NT2/D1 (cell line): Measurements from ENCODE around the gene TUT1.
"Not testable (repeated sequence)": the region's sequence is repeated elsewhere in the genome, so short reads cannot be mapped to it uniquely, and the experiment has no call there.

ENCODE experiments used
- DNase-seq: peaks from one replicate; pipeline ENCODE4 v3.0.0-alpha.2; 2011; ENCODE audit warnings: low read depth, low spot score
- H3K27me3 ChIP-seq: 2 replicates; pipeline ENCODE4 v1.6.0; 2011; ENCODE audit warnings: mild to moderate bottlenecking; ENCODE audit not compliant: insufficient read length, insufficient read depth
- H3K36me3 ChIP-seq: 2 replicates; pipeline ENCODE4 v1.6.1; 2011; ENCODE audit warnings: mild to moderate bottlenecking, low read length, mixed read lengths; ENCODE audit not compliant: insufficient read depth, insufficient read length
- H3K4me1 ChIP-seq: 2 replicates; pipeline ENCODE4 v1.5.1; 2011; ENCODE audit not compliant: insufficient read depth, insufficient read length
- H3K4me3 ChIP-seq: 2 replicates; pipeline ENCODE4 v1.5.1; 2011; ENCODE audit warnings: low read depth; ENCODE audit not compliant: insufficient read length
- H3K9ac ChIP-seq: 2 replicates; pipeline ENCODE4 v1.6.0; 2011; ENCODE audit warnings: low read depth; ENCODE audit not compliant: insufficient read length
- H3K9me3 ChIP-seq: 2 replicates; pipeline ENCODE4 v1.5.1; 2011; ENCODE audit warnings: mild to moderate bottlenecking, low read length; ENCODE audit not compliant: insufficient read depth
- SUZ12 ChIP-seq: IDR thresholded peaks from 2 replicates; pipeline ENCODE4 v1.6.1; 2011; ENCODE audit not compliant: insufficient read length, insufficient read depth; ENCODE audit errors: extremely low read depth
- YY1 ChIP-seq: IDR thresholded peaks from 2 replicates; pipeline ENCODE4 v1.6.1; 2011; ENCODE audit not compliant: insufficient read length, insufficient read depth
- ZNF274 ChIP-seq: IDR thresholded peaks from 2 replicates; pipeline ENCODE4 v1.6.1; 2011; ENCODE audit warnings: mild to moderate bottlenecking, low read depth, low read length

Gene TUT1

GRCh38 chr11:62591448-62592145 lies at the start of gene TUT1:
Gene TUT1 (minus strand): TSS chr11:62591523. CDS start chr11:62591485, 38 bp downstream.
- H3K36me3 ChIP-seq, result peaks cover 61% of the 10 kb centered on the region
- H3K27me3 ChIP-seq, result no peaks in the 10 kb centered on the region
- peak; percentile 99 for DNase-seq
- no peaks in the 10 kb centered on the region for H3K9me3 ChIP-seq
- TF ChIP-seq YY1 (peak; percentile 45), SUZ12 (no peak)
- peaks cover 14% of the 10 kb centered on the region for H3K4me1 ChIP-seq
- H3K9ac ChIP-seq, result peak within 1 kb of the TSS; percentile 89
- peak within 1 kb of the TSS; percentile 77 for H3K4me3 ChIP-seq

GRCh38 chr11:62632492-62632891 lies 41.2 kb upstream of the TUT1 start:
- Histone ChIP-seq H3K4me3 (no peak overlapping the region), H3K9ac (no peak overlapping the region), H3K9me3 (no peaks in the 10 kb centered on the region), H3K36me3 (peaks cover 94% of the 10 kb centered on the region), H3K27me3 (no peaks in the 10 kb centered on the region), H3K4me1 (peaks cover 3% of the 10 kb centered on the region)
- TF ChIP-seq ZNF274, result no peak
- no peak for TF ChIP-seq YY1
- TF ChIP-seq SUZ12, result no peak
- no peak for DNase-seq

GRCh38 chr11:62627713-62628112 lies 36.4 kb upstream of the TUT1 start:
- Histone ChIP-seq H3K4me1 (no peaks in the 10 kb centered on the region), H3K36me3 (peaks cover 87% of the 10 kb centered on the region), H3K27me3 (no peaks in the 10 kb centered on the region), H3K9me3 (no peaks in the 10 kb centered on the region), H3K4me3 (no peak overlapping the region), H3K9ac (no peak overlapping the region)
- DNase-seq, result no peak
- TF ChIP-seq ZNF274, result no peak
- TF ChIP-seq YY1, result no peak
- TF ChIP-seq SUZ12, result no peak

- Histone ChIP-seq H3K4me1 (no peaks in the 10 kb centered on the region), H3K36me3 (peaks cover 46% of the 10 kb centered on the region), H3K4me3 (no peak overlapping the region), H3K9me3 (no peaks in the 10 kb centered on the region), H3K27me3 (no peaks in the 10 kb centered on the region), H3K9ac (no peak overlapping the region)
- no peak for DNase-seq
- TF ChIP-seq SUZ12 (no peak), YY1 (no peak), ZNF274 (no peak)
Observed at GRCh38 chr11:62622476-62623089, 31.3 kb upstream of the TUT1 start.

- Histone ChIP-seq H3K27me3 (no peaks in the 10 kb centered on the region), H3K36me3 (peaks cover 45% of the 10 kb centered on the region), H3K4me1 (no peaks in the 10 kb centered on the region), H3K4me3 (peak within 1 kb of the TSS; percentile 81), H3K9me3 (no peaks in the 10 kb centered on the region), H3K9ac (peak within 1 kb of the TSS; percentile 94)
- TF ChIP-seq YY1 (no peak), ZNF274 (no peak), SUZ12 (no peak)
- DNase-seq, result peak; percentile 95
Observed at GRCh38 chr11:62621567-62622470, 30.5 kb upstream of the TUT1 start, which contains the start of gene B3GAT3. Gene B3GAT3 (minus strand): TSS chr11:62621986. CDS start chr11:62621947, 39 bp downstream.

GRCh38 chr11:62621027-62621566 lies 29.8 kb upstream of the TUT1 start:
- Histone ChIP-seq H3K36me3 (peaks cover 45% of the 10 kb centered on the region), H3K9ac (peak overlapping the region; percentile 94), H3K9me3 (no peaks in the 10 kb centered on the region), H3K27me3 (no peaks in the 10 kb centered on the region), H3K4me1 (no peaks in the 10 kb centered on the region), H3K4me3 (peak overlapping the region; percentile 81)
- no peak for DNase-seq
- TF ChIP-seq SUZ12 (no peak), YY1 (no peak), ZNF274 (no peak)

GRCh38 chr11:62616957-62617356 lies 25.6 kb upstream of the TUT1 start:
- peaks cover 17% of the 10 kb centered on the region for H3K4me1 ChIP-seq
- H3K9ac ChIP-seq, H3K4me3 ChIP-seq, H3K27me3 ChIP-seq, DNase-seq, H3K9me3 ChIP-seq: not testable (repeated sequence)
- H3K36me3 ChIP-seq, result peaks cover 36% of the 10 kb centered on the region
